IPS-18c (cell line): ENCODE results near the gene KLHL40.
A peak's percentile ranks its signal among the peaks of the same experiment; 100 is the strongest.
"Not testable (repeated sequence)": the region's sequence is repeated elsewhere in the genome, so short reads cannot be mapped to it uniquely, and the experiment has no call there.

ENCODE experiments used
- H3K4me3 ChIP-seq: 2 replicates; pipeline ENCODE4 v1.7.0; 2013; ENCODE audit warnings: low read depth, mild to moderate bottlenecking, low read length, moderate library complexity; ENCODE audit not compliant: insufficient read depth
- H3K9me3 ChIP-seq: one replicate; pipeline ENCODE4 v1.6.1; 2013; ENCODE audit warnings: mild to moderate bottlenecking, low read length, moderate library complexity; ENCODE audit not compliant: control insufficient read depth, insufficient read depth

Gene KLHL40

GRCh38 chr3:42721690-42722089, 36.4 kb downstream of the KLHL40 start:
- H3K4me3 ChIP-seq: no peak overlapping the region
- peaks cover 2% of the 10 kb centered on the region for H3K9me3 ChIP-seq

DNA sequence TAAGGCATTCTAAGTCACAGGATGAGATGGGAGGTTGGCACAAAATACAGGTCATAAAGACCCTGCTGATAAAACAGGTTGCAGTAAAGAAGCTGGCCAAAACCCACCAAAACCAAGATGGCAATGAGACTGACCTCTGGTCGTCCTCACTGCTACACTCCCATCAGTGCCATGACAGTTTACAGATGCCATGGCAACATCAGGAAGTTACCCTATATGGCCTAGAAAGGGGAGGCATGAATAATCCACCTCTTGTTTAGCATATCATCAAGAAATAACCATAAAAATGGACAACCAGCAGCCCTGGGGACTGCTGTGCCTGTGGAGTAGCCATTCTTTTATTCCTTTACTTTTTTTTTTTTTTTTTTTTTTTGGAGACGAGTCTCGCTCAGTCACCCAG, 37.1 kb downstream of the KLHL40 start:
- not testable (repeated sequence) for H3K4me3 ChIP-seq

DNA sequence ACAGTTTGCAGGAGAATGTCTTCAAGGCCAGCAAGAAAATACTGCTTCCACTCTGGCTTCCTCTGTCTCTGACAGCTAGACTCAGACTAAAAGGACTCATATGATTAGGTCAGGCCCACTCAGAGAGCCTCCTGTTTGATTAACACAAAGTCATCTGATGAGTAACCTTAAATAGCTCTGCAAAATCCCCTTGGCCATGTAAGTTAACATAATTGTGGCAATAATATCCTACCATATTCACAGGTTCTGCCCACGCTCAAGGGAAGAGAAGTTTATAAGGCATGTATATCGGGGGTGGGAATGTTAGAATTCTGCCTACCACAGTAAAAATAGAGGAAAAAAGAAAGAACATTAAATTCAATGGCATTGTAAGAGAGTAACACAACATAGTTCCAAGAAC, 37.9 kb downstream of the KLHL40 start:
- Histone ChIP-seq H3K9me3 (peaks cover 2% of the 10 kb centered on the region), H3K4me3 (no peak overlapping the region)

More for the DNA sequence above, 37.1 kb downstream of the KLHL40 start:
- not testable (repeated sequence) for H3K9me3 ChIP-seq

DNA sequence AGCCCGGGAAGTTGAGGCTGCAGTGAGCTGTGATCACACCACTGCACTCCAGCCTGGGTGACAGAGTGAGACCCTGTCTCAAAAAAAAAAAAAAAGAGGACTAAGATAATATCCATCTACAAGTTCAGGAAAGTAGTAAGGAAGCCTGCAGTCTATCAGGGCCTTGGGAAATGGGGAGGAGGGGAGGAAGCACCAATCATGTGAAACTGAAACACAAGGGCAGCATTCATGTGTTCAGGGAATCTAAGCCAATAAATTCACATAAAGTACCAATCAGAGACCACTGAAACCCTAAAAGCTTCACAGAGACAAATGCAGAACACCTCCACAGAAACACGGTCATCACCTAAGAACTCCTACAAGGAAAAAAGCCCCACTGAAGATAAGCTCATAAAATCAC, 40.1 kb downstream of the KLHL40 start:
- Histone ChIP-seq H3K9me3 (peaks cover 2% of the 10 kb centered on the region), H3K4me3 (no peak overlapping the region)

GRCh38 chr3:42728056-42728455, 42.7 kb downstream of the KLHL40 start:
- Histone ChIP-seq H3K9me3 (no peaks in the 10 kb centered on the region), H3K4me3 (no peak overlapping the region)

DNA sequence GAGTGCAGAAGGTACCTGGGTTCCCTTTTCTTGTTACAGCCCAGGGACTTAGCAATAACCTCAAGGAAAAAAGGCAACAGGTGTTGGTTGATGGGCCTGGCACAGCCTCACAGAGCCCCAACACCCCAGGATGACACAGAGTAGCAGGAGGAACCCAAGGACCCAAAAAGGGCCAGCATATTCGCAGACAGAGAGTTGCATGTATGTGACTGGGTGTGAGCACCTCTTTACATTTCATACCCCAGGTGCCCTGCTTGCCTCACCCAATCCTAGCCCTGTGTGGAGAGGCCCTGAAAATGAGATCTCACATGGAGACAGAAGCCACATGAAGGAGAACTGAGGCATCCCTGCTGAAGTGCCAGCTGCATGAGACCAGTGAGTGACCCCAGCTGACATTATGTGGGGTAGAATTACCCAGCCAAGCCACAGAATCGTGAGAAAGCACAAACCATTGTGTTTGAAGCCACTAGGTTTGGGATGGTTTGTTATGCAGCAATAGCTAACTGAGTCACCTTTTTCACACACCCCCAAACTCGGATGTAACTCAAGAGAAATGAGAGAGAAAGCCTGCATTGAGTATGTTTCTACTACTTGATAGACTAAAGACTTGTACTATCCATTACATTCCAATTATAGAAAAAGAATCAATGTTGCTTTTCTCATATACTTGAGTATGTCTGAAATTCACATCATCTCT, 43.5 kb downstream of the KLHL40 start:
- H3K9me3 ChIP-seq: no peaks in the 10 kb centered on the region
- H3K4me3 ChIP-seq: no peak overlapping the region

GRCh38 chr3:42729404-42730145, 44.2 kb downstream of the KLHL40 start:
- Histone ChIP-seq H3K9me3 (no peaks in the 10 kb centered on the region), H3K4me3 (no peak overlapping the region)

DNA sequence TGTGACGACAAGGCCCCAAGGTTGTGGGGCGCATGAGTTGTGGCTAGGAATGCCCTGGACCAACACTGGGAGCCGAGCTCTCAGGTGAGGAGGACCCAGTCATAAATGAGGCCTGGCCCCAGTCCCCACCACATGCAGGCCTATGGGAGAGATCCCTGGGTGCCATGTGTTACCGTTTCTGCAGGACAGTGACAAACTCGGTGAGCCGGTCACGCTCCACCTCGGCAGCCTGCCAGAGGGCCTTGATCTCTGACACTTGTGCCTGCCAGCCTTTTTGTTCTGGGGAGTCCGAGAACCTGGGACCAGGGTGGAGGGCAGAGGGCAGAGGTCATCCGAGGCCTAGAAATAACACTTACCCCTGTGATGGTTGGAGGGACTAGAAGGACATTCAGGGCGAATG, 45.0 kb downstream of the KLHL40 start:
- Histone ChIP-seq H3K9me3 (no peaks in the 10 kb centered on the region), H3K4me3 (no peak overlapping the region)

GRCh38 chr3:42730706-42731420, 45.5 kb downstream of the KLHL40 start:
- Histone ChIP-seq H3K9me3 (no peaks in the 10 kb centered on the region), H3K4me3 (no peak overlapping the region)

GRCh38 chr3:42731476-42732195, 46.3 kb downstream of the KLHL40 start:
- H3K9me3 ChIP-seq: peaks cover 2% of the 10 kb centered on the region
- H3K4me3 ChIP-seq: no peak overlapping the region

- peaks cover 2% of the 10 kb centered on the region for H3K9me3 ChIP-seq
- H3K4me3 ChIP-seq: no peak overlapping the region
These were observed 47.0 kb downstream of the KLHL40 start for GRCh38 chr3:42732196-42732828.

GRCh38 chr3:42732829-42733459, 47.6 kb downstream of the KLHL40 start:
- no peak overlapping the region for H3K4me3 ChIP-seq
- peaks cover 2% of the 10 kb centered on the region for H3K9me3 ChIP-seq

- Histone ChIP-seq H3K4me3 (no peak overlapping the region), H3K9me3 (peaks cover 2% of the 10 kb centered on the region)
These were observed 48.3 kb downstream of the KLHL40 start for GRCh38 chr3:42733501-42734262.

GRCh38 chr3:42734263-42734860, 49.0 kb downstream of the KLHL40 start:
- Histone ChIP-seq H3K9me3 (peaks cover 2% of the 10 kb centered on the region), H3K4me3 (no peak overlapping the region)

- Histone ChIP-seq H3K4me3 (no peak overlapping the region), H3K9me3 (peaks cover 2% of the 10 kb centered on the region)
These were observed 49.7 kb downstream of the KLHL40 start for GRCh38 chr3:42735019-42735418.

DNA sequence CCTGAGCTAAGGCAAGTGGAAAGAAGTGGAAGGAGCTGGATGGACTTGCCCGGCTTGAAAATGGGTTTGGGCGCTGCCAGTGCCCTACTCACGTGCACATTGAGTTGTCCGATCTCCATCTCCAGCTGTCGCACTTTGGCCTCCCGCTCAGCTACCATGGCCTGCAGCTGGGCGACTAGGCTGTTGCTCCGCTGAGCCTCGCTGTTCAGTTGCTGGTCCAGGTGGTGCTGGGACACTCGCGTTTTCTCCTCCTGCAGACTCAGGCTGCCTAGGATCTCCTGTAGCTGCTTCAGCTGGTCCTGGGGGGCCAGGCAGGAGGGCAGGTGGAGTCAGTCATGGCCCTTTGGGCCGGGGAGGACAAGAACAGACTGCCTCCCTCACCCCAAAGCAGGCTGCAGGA, 50.3 kb downstream of the KLHL40 start:
- Histone ChIP-seq H3K9me3 (peaks cover 2% of the 10 kb centered on the region), H3K4me3 (peak overlapping the region; percentile 20; the same call in 1 of the 2 replicates)
